DOHH2 (cell line): ENCODE data around the gene TUSC2.

Experiments
- H3F3A ChIP-seq: fragments of 200-600 bp; sonication (generic), shearing (Covaris generic); 2 replicates; pipeline ENCODE4 v1.6.0; 2016; ENCODE audit warnings: antibody characterized with exemption, mild to moderate bottlenecking; ENCODE audit not compliant: control insufficient read depth, insufficient read depth
- H3K27ac ChIP-seq: fragments of 200-600 bp; sonication (generic); 2 replicates; pipeline ENCODE4 v1.5.1; 2014; ENCODE audit warnings: low read depth, mild to moderate bottlenecking, low read length, moderate library complexity
- H3K27me3 ChIP-seq: fragments of 200-600 bp; sonication (generic); 2 replicates; pipeline ENCODE4 v1.6.1; 2014; ENCODE audit warnings: mild to moderate bottlenecking, low read length, mixed read lengths; ENCODE audit not compliant: control insufficient read depth
- H3K36me3 ChIP-seq: fragments of 200-600 bp; sonication (generic); 2 replicates; pipeline ENCODE4 v1.6.1; 2014; ENCODE audit warnings: mild to moderate bottlenecking, low read length, moderate library complexity, mixed read lengths; ENCODE audit not compliant: control insufficient read depth
- H3K4me1 ChIP-seq: fragments of 200-600 bp; sonication (generic); 2 replicates; pipeline ENCODE4 v1.6.1; 2014; ENCODE audit warnings: mild to moderate bottlenecking, low read length, mixed read lengths; ENCODE audit not compliant: control insufficient read depth
- H3K4me2 ChIP-seq: fragments of 200-600 bp; sonication (generic); 2 replicates; pipeline ENCODE4 v1.6.0; 2014; ENCODE audit warnings: mild to moderate bottlenecking, low read length, moderate library complexity
- H3K4me3 ChIP-seq: fragments of 200-600 bp; sonication (generic); 2 replicates; pipeline ENCODE4 v1.5.1; 2014; ENCODE audit warnings: mild to moderate bottlenecking, low read length, mixed read lengths
- H3K79me2 ChIP-seq: fragments of 200-600 bp; sonication (generic); 2 replicates; pipeline ENCODE4 v1.6.1; 2014; ENCODE audit warnings: mild to moderate bottlenecking, low read length, mixed read lengths; ENCODE audit not compliant: control insufficient read depth
- H3K9me2 ChIP-seq: fragments of 200-600 bp; sonication (generic); replicated peaks from 2 replicates; pipeline ENCODE4 v1.6.1; 2014; ENCODE audit warnings: mild to moderate bottlenecking, low read length, mixed read lengths; ENCODE audit not compliant: control insufficient read depth
- H3K9me3 ChIP-seq: fragments of 200-600 bp; sonication (generic); 2 replicates; pipeline ENCODE4 v1.6.1; 2014; ENCODE audit warnings: antibody characterized with exemption, low read length, mixed read lengths; ENCODE audit not compliant: control insufficient read depth, insufficient read depth
- H4K20me1 ChIP-seq: fragments of 200-600 bp; sonication (generic); 2 replicates; pipeline ENCODE4 v1.6.0; 2014; ENCODE audit warnings: low read depth, mild to moderate bottlenecking, antibody characterized with exemption, low read length, moderate library complexity; ENCODE audit not compliant: control insufficient read depth, insufficient read depth
- EZH2phosphoT487 ChIP-seq: fragments of 200-600 bp; sonication (generic); IDR thresholded peaks from 2 replicates; pipeline ENCODE4 v1.6.1; 2017; ENCODE audit warnings: borderline replicate concordance, mild to moderate bottlenecking, antibody characterized with exemption, low read length, moderate library complexity, mixed read lengths
- TF ChIP-seq, protein P1 (sequence below): fragments of 200-600 bp; sonication (generic); IDR thresholded peaks from one replicate; pipeline ENCODE4 v1.5.1; 2014; ENCODE audit warnings: antibody characterized with exemption, mild to moderate bottlenecking, low read depth, low read length; ENCODE audit not compliant: poor library complexity, severe bottlenecking

Gene TUSC2

DNA sequence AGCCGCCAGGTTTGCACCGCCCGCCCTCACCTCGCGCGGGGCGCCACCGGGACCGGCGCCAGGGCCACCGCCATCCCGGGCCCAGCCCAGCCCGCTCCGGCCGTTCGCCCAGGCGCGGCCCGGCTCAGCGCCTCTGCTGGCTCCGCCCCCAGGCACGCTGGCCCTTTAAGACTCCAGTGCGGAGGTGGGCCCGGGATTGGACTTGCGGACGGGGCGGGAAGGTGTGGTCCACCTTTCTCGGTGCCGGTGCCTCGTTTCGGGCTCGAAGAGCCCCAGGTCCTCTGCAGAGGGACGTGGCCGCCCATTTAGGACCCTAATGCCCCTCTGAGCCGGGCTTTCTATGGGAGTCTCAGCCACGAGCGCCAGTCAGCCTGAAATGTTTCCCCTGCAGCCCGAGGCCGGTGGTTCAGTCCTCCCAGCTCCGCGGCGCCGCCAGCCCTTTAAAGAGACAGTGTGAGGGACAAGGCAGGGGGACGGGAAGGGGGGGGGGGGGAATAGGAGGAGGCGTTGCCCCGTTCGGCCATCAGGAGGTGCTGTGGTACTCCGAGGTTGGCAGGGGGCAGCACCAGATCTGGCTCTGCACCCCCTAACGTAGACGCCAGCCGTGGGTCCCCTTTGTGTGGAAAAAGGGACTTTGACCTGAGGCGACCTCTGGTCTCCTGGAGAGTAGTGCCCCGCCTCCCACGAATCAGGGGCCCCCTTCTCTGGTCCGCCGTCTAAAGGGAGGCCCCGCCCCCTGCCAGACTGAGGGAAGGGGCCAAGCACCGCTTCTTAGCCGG, 6.5 kb downstream of the TUSC2 start:
- H4K20me1 ChIP-seq = no peaks in the 10 kb centered on the region
- no peaks in the 10 kb centered on the region; the same call in 1 of the 2 replicates for H3F3A ChIP-seq
- peaks cover 33% of the 10 kb centered on the region for H3K36me3 ChIP-seq
- no peaks in the 10 kb centered on the region for H3K9me2 ChIP-seq
- no peaks in the 10 kb centered on the region for H3K27me3 ChIP-seq
- H3K27ac ChIP-seq = peak overlapping the region; percentile 73
- no peaks in the 10 kb centered on the region for H3K9me3 ChIP-seq
- peaks cover 9% of the 10 kb centered on the region for H3K79me2 ChIP-seq
- peak overlapping the region; percentile 97 for H3K4me3 ChIP-seq
- H3K4me2 ChIP-seq = peak overlapping the region; percentile 56
- peaks cover 28% of the 10 kb centered on the region for H3K4me1 ChIP-seq
- no peak for TF ChIP-seq EZH2phosphoT487
- TF ChIP-seq, protein P1, sequence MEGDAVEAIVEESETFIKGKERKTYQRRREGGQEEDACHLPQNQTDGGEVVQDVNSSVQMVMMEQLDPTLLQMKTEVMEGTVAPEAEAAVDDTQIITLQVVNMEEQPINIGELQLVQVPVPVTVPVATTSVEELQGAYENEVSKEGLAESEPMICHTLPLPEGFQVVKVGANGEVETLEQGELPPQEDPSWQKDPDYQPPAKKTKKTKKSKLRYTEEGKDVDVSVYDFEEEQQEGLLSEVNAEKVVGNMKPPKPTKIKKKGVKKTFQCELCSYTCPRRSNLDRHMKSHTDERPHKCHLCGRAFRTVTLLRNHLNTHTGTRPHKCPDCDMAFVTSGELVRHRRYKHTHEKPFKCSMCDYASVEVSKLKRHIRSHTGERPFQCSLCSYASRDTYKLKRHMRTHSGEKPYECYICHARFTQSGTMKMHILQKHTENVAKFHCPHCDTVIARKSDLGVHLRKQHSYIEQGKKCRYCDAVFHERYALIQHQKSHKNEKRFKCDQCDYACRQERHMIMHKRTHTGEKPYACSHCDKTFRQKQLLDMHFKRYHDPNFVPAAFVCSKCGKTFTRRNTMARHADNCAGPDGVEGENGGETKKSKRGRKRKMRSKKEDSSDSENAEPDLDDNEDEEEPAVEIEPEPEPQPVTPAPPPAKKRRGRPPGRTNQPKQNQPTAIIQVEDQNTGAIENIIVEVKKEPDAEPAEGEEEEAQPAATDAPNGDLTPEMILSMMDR = peak; percentile 78

GRCh38 chr3:50320853-50321335, 7.1 kb downstream of the TUSC2 start:
- no peaks in the 10 kb centered on the region for H3K9me3 ChIP-seq
- peaks cover 4% of the 10 kb centered on the region for H3K79me2 ChIP-seq
- H3K27me3 ChIP-seq = no peaks in the 10 kb centered on the region
- H3K27ac ChIP-seq = peak overlapping the region; percentile 73
- no peak for TF ChIP-seq EZH2phosphoT487
- TF ChIP-seq, protein P1 = no peak
- peaks cover 24% of the 10 kb centered on the region for H3K4me1 ChIP-seq
- H3K9me2 ChIP-seq = no peaks in the 10 kb centered on the region
- peak overlapping the region; percentile 97 for H3K4me3 ChIP-seq
- H3K4me2 ChIP-seq = peak overlapping the region; percentile 56
- no peaks in the 10 kb centered on the region for H4K20me1 ChIP-seq
- H3F3A ChIP-seq = no peaks in the 10 kb centered on the region; the same call in 1 of the 2 replicates
- H3K36me3 ChIP-seq = peaks cover 28% of the 10 kb centered on the region

DNA sequence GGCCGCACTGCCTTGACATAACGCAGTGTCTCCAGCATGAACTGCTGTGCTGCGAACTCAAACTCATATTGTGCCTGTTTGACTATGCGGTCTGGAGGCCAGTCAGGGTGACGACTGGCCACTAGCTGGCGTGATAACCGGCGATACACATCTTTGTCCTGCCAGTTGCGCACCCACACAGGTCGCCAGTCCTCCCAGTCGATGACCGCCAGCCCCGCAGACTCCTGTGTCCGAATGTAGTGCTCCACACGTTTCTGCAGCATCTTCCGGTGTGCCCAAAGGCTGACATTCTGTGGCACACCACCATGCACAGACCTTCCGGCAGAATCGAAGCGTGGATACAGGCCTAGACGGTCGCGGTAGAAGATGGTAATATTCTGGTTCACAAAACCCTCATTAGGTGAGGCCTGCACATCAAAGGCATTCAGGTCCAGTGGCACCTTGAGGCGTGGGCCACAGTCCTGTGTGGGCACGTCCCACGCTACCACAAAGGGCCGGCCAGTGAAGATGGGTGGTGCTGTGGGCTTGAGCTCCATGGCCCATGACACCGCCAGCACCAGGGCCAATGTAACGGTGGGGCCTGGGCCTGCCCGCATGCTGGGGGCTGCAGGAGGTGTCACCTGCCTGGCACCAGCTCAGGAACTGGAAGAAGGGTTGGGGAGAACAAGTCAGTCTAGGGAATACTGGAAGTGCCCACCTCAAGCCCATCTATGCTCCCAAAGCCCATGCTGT, 8.0 kb downstream of the TUSC2 start:
- H3K9me3 ChIP-seq = no peaks in the 10 kb centered on the region
- H3K4me2 ChIP-seq = peak overlapping the region; percentile 56
- no peaks in the 10 kb centered on the region; the same call in 1 of the 2 replicates for H3F3A ChIP-seq
- H3K36me3 ChIP-seq = peaks cover 20% of the 10 kb centered on the region
- H3K9me2 ChIP-seq = no peaks in the 10 kb centered on the region
- H4K20me1 ChIP-seq = no peaks in the 10 kb centered on the region
- TF ChIP-seq EZH2phosphoT487 = no peak
- TF ChIP-seq, protein P1 = no peak
- H3K27me3 ChIP-seq = no peaks in the 10 kb centered on the region
- peaks cover 3% of the 10 kb centered on the region; the same call in 1 of the 2 replicates for H3K79me2 ChIP-seq
- H3K4me3 ChIP-seq = peak overlapping the region; percentile 97
- no peak overlapping the region for H3K27ac ChIP-seq
- H3K4me1 ChIP-seq = peaks cover 24% of the 10 kb centered on the region
